ENCODE measurements around the gene IFIT3.
"Not testable (repeated sequence)": the region's sequence is repeated elsewhere in the genome, so short reads cannot be mapped to it uniquely, and the experiment has no call there.

The IFIT3 gene

GRCh38 chr10:89304026-89304425 is 23.8 kb upstream of the IFIT3 start:
- DNase-seq: peak in 1 of 2 donors; percentile 38

- DNase-seq: peak in 1 of 2 donors; percentile 23
These were observed 23.4 kb upstream of the IFIT3 start for GRCh38 chr10:89304446-89304845.

GRCh38 chr10:89304925-89305324 is 22.9 kb upstream of the IFIT3 start:
- no peak for DNase-seq

- DNase-seq: peak in 1 of 2 donors; percentile 30
These were observed 21.9 kb upstream of the IFIT3 start for GRCh38 chr10:89305766-89306433.

GRCh38 chr10:89306434-89307268 is 21.1 kb upstream of the IFIT3 start:
- DNase-seq: peak; percentile 12 to 39

GRCh38 chr10:89307269-89307577 is 20.6 kb upstream of the IFIT3 start:
- peak in 1 of 2 donors; percentile 33 for DNase-seq

GRCh38 chr10:89308266-89308665 is 19.5 kb upstream of the IFIT3 start:
- peak in 1 of 2 donors; percentile 31 for DNase-seq

GRCh38 chr10:89308736-89309135 is 19.1 kb upstream of the IFIT3 start:
- DNase-seq: peak in 1 of 2 donors; percentile 39

- DNase-seq: peak; percentile 46 to 53
These were observed 18.4 kb upstream of the IFIT3 start for GRCh38 chr10:89309156-89310055.

GRCh38 chr10:89310056-89310893 is 17.5 kb upstream of the IFIT3 start:
- DNase-seq: peak; percentile 31 to 51

- no peak for DNase-seq
These were observed 14.8 kb upstream of the IFIT3 start for GRCh38 chr10:89312973-89313372.

- no peak for DNase-seq
These were observed 13.1 kb upstream of the IFIT3 start for GRCh38 chr10:89314676-89315075.

GRCh38 chr10:89318047-89318446 is 9.8 kb upstream of the IFIT3 start:
- DNase-seq: not testable (repeated sequence)

GRCh38 chr10:89325081-89325480 is 2.7 kb upstream of the IFIT3 start:
- not testable (repeated sequence) for DNase-seq

GRCh38 chr10:89325856-89326255 is 1.9 kb upstream of the IFIT3 start:
- DNase-seq: not testable (repeated sequence)

- peak in 1 of 2 donors; percentile 35 for DNase-seq
These were observed 1.4 kb downstream of the IFIT3 start for GRCh38 chr10:89329151-89329550.

- DNase-seq: peak in 1 of 2 donors; percentile 42
These were observed 2.2 kb downstream of the IFIT3 start for GRCh38 chr10:89330014-89330413.

GRCh38 chr10:89330537-89331212 is 2.9 kb downstream of the IFIT3 start:
- DNase-seq: peak in 1 of 2 donors; percentile 23

GRCh38 chr10:89331487-89332122 is 3.8 kb downstream of the IFIT3 start:
- DNase-seq: peak in 1 of 2 donors; percentile 24

- DNase-seq: peak; percentile 76 to 91
These were observed 4.4 kb downstream of the IFIT3 start for GRCh38 chr10:89332123-89332633.

GRCh38 chr10:89335226-89335625 is 7.4 kb downstream of the IFIT3 start:
- peak in 1 of 2 donors; percentile 25 for DNase-seq

Data from CD4-positive, alpha-beta T cell treated with Interferon alpha-2 for 1 hour (primary cell).